Activated T-cell treated with anti-CD3 and anti-CD28 coated beads, Interleukin-2, amount 50 U/mL, for 24 hours (primary cell): Measurements from ENCODE around the gene SCAMP1.
"Not testable (repeated sequence)": the region's sequence is repeated elsewhere in the genome, so short reads cannot be mapped to it uniquely, and the experiment has no call there.

ENCODE experiments used
- DNase-seq: peaks from one replicate; pipeline ENCODE4 v3.0.0-alpha.2; 2020
- H3K27ac Mint-ChIP-seq: 2 replicates; pipeline ENCODE4 v1.8.0; 2020; ENCODE audit warnings: mild to moderate bottlenecking, mixed read lengths
- H3K27me3 Mint-ChIP-seq: 2 replicates; pipeline ENCODE4 v1.8.0; 2020; ENCODE audit warnings: mixed read lengths
- H3K36me3 Mint-ChIP-seq: 2 replicates; pipeline ENCODE4 v1.8.0; 2020; ENCODE audit warnings: low read depth, mixed read lengths
- H3K4me1 Mint-ChIP-seq: 2 replicates; pipeline ENCODE4 v1.8.0; 2020; ENCODE audit warnings: low read depth, mixed read lengths
- H3K4me3 Mint-ChIP-seq: 2 replicates; pipeline ENCODE4 v1.8.0; 2020; ENCODE audit warnings: mild to moderate bottlenecking, moderate library complexity, mixed read lengths
- H3K9me3 Mint-ChIP-seq: 2 replicates; pipeline ENCODE4 v1.8.0; 2020; ENCODE audit warnings: mixed read lengths

Gene SCAMP1

GRCh38 chr5:78429332-78429980, 69.0 kb downstream of the SCAMP1 start:
- H3K36me3 Mint-ChIP-seq, result peaks cover 67% of the 10 kb centered on the region
- no peaks in the 10 kb centered on the region for H3K27me3 Mint-ChIP-seq
- no peak for DNase-seq
- no peak overlapping the region for H3K27ac Mint-ChIP-seq
- H3K4me1 Mint-ChIP-seq, result peaks cover 3% of the 10 kb centered on the region
- peaks cover 6% of the 10 kb centered on the region for H3K9me3 Mint-ChIP-seq
- no peak overlapping the region for H3K4me3 Mint-ChIP-seq

- no peak for DNase-seq
- H3K36me3 Mint-ChIP-seq, result peaks cover 70% of the 10 kb centered on the region
- H3K4me1 Mint-ChIP-seq, result peaks cover 3% of the 10 kb centered on the region
- H3K27me3 Mint-ChIP-seq, result no peaks in the 10 kb centered on the region
- no peak overlapping the region for H3K27ac Mint-ChIP-seq
- no peak overlapping the region for H3K4me3 Mint-ChIP-seq
- H3K9me3 Mint-ChIP-seq, result peaks cover 5% of the 10 kb centered on the region
Measured at GRCh38 chr5:78430866-78431265, 70.4 kb downstream of the SCAMP1 start.

- no peaks in the 10 kb centered on the region for H3K9me3 Mint-ChIP-seq
- no peak overlapping the region for H3K27ac Mint-ChIP-seq
- H3K36me3 Mint-ChIP-seq, result peaks cover 79% of the 10 kb centered on the region
- H3K4me1 Mint-ChIP-seq, result peaks cover 8% of the 10 kb centered on the region
- no peak for DNase-seq
- H3K27me3 Mint-ChIP-seq, result no peaks in the 10 kb centered on the region
- H3K4me3 Mint-ChIP-seq, result no peak overlapping the region
Measured at GRCh38 chr5:78433972-78434371, 73.6 kb downstream of the SCAMP1 start.

- peaks cover 52% of the 10 kb centered on the region for H3K36me3 Mint-ChIP-seq
- no peak overlapping the region for H3K4me3 Mint-ChIP-seq
- no peak overlapping the region for H3K27ac Mint-ChIP-seq
- H3K4me1 Mint-ChIP-seq, result no peaks in the 10 kb centered on the region
- H3K27me3 Mint-ChIP-seq, result no peaks in the 10 kb centered on the region
- H3K9me3 Mint-ChIP-seq, result peaks cover 5% of the 10 kb centered on the region
- DNase-seq, result no peak
Measured at GRCh38 chr5:78447775-78448424, 87.5 kb downstream of the SCAMP1 start.

GRCh38 chr5:78449103-78449502, 88.7 kb downstream of the SCAMP1 start:
- H3K4me1 Mint-ChIP-seq, result no peaks in the 10 kb centered on the region
- H3K4me3 Mint-ChIP-seq, result no peak overlapping the region
- H3K27ac Mint-ChIP-seq, result no peak overlapping the region
- DNase-seq, result no peak
- peaks cover 5% of the 10 kb centered on the region for H3K9me3 Mint-ChIP-seq
- no peaks in the 10 kb centered on the region for H3K27me3 Mint-ChIP-seq
- peaks cover 50% of the 10 kb centered on the region for H3K36me3 Mint-ChIP-seq

GRCh38 chr5:78457507-78457906, 97.1 kb downstream of the SCAMP1 start:
- H3K36me3 Mint-ChIP-seq, result peaks cover 47% of the 10 kb centered on the region
- not testable (repeated sequence) for DNase-seq, H3K27ac Mint-ChIP-seq, H3K4me1 Mint-ChIP-seq, H3K4me3 Mint-ChIP-seq, H3K27me3 Mint-ChIP-seq, H3K9me3 Mint-ChIP-seq

- H3K4me1 Mint-ChIP-seq, result peaks cover 10% of the 10 kb centered on the region
- H3K4me3 Mint-ChIP-seq, result no peak overlapping the region
- no peak overlapping the region for H3K27ac Mint-ChIP-seq
- H3K9me3 Mint-ChIP-seq, result peaks cover 3% of the 10 kb centered on the region
- H3K27me3 Mint-ChIP-seq, result no peaks in the 10 kb centered on the region
- peaks cover 51% of the 10 kb centered on the region for H3K36me3 Mint-ChIP-seq
- no peak for DNase-seq
Measured at GRCh38 chr5:78458843-78459242, 98.4 kb downstream of the SCAMP1 start.

GRCh38 chr5:78467140-78467539, 106.7 kb downstream of the SCAMP1 start:
- no peak for DNase-seq
- no peaks in the 10 kb centered on the region for H3K4me1 Mint-ChIP-seq
- no peak overlapping the region for H3K27ac Mint-ChIP-seq
- no peak overlapping the region for H3K4me3 Mint-ChIP-seq
- H3K36me3 Mint-ChIP-seq, result peaks cover 29% of the 10 kb centered on the region
- no peaks in the 10 kb centered on the region for H3K27me3 Mint-ChIP-seq
- no peaks in the 10 kb centered on the region for H3K9me3 Mint-ChIP-seq

- no peak overlapping the region for H3K27ac Mint-ChIP-seq
- H3K4me1 Mint-ChIP-seq, result no peaks in the 10 kb centered on the region
- no peak overlapping the region for H3K4me3 Mint-ChIP-seq
- no peak for DNase-seq
- H3K36me3 Mint-ChIP-seq, result peaks cover 25% of the 10 kb centered on the region
- H3K27me3 Mint-ChIP-seq, result no peaks in the 10 kb centered on the region
- H3K9me3 Mint-ChIP-seq, result no peaks in the 10 kb centered on the region
Measured at GRCh38 chr5:78467752-78468357, 107.4 kb downstream of the SCAMP1 start.

GRCh38 chr5:78471896-78472295, 111.5 kb downstream of the SCAMP1 start:
- Mint-ChIP-seq H3K4me3 (no peak overlapping the region), H3K36me3 (peaks cover 9% of the 10 kb centered on the region), H3K9me3 (no peaks in the 10 kb centered on the region), H3K4me1 (no peaks in the 10 kb centered on the region), H3K27me3 (no peaks in the 10 kb centered on the region), H3K27ac (no peak overlapping the region)
- no peak for DNase-seq

- DNase-seq, result no peak
- H3K36me3 Mint-ChIP-seq, result peaks cover 11% of the 10 kb centered on the region
- no peak overlapping the region for H3K27ac Mint-ChIP-seq
- no peaks in the 10 kb centered on the region for H3K27me3 Mint-ChIP-seq
- H3K4me3 Mint-ChIP-seq, result no peak overlapping the region
- H3K4me1 Mint-ChIP-seq, result no peaks in the 10 kb centered on the region
- H3K9me3 Mint-ChIP-seq, result no peaks in the 10 kb centered on the region
Measured at GRCh38 chr5:78472469-78473106, 112.2 kb downstream of the SCAMP1 start.

- Mint-ChIP-seq H3K4me1 (no peaks in the 10 kb centered on the region), H3K4me3 (no peak overlapping the region), H3K27ac (no peak overlapping the region), H3K27me3 (no peaks in the 10 kb centered on the region), H3K36me3 (peaks cover 14% of the 10 kb centered on the region), H3K9me3 (no peaks in the 10 kb centered on the region)
- DNase-seq, result no peak
Measured at GRCh38 chr5:78473751-78474150, 113.3 kb downstream of the SCAMP1 start.

GRCh38 chr5:78475370-78475769, 115.0 kb downstream of the SCAMP1 start:
- no peak for DNase-seq
- Mint-ChIP-seq H3K36me3 (peaks cover 14% of the 10 kb centered on the region), H3K4me1 (no peaks in the 10 kb centered on the region), H3K9me3 (no peaks in the 10 kb centered on the region), H3K4me3 (no peak overlapping the region), H3K27ac (no peak overlapping the region), H3K27me3 (no peaks in the 10 kb centered on the region)

GRCh38 chr5:78476795-78477194, 116.4 kb downstream of the SCAMP1 start:
- Mint-ChIP-seq H3K27ac (no peak overlapping the region), H3K4me3 (no peak overlapping the region), H3K27me3 (no peaks in the 10 kb centered on the region), H3K4me1 (no peaks in the 10 kb centered on the region), H3K9me3 (no peaks in the 10 kb centered on the region), H3K36me3 (peaks cover 15% of the 10 kb centered on the region)
- DNase-seq, result no peak

GRCh38 chr5:78482948-78483347, 122.5 kb downstream of the SCAMP1 start:
- H3K4me1 Mint-ChIP-seq, result peaks cover 12% of the 10 kb centered on the region
- no peak overlapping the region for H3K27ac Mint-ChIP-seq
- DNase-seq, result no peak
- H3K27me3 Mint-ChIP-seq, result no peaks in the 10 kb centered on the region
- no peaks in the 10 kb centered on the region for H3K9me3 Mint-ChIP-seq
- no peak overlapping the region for H3K4me3 Mint-ChIP-seq
- H3K36me3 Mint-ChIP-seq, result peaks cover 10% of the 10 kb centered on the region
